Ammon's horn (tissue), 1 donor: ENCODE measurements around the gene DAP.

ENCODE experiments used
- DNase-seq: peaks from one replicate; pipeline ENCODE4 v3.0.0-alpha.2; 2016; ENCODE audit warnings: low spot score

DAP gene

GRCh38 chr5:10760096-10760920 lies 726 bp downstream of the DAP start:
- DNase-seq = peak; percentile 72

- DNase-seq = no peak
Measured at GRCh38 chr5:10759111-10759510, 1.9 kb downstream of the DAP start.

GRCh38 chr5:10757922-10758555 lies 3.0 kb downstream of the DAP start:
- no peak for DNase-seq

- DNase-seq = no peak
Measured at GRCh38 chr5:10757043-10757442, 4.0 kb downstream of the DAP start.

GRCh38 chr5:10756549-10756948 lies 4.5 kb downstream of the DAP start:
- DNase-seq = peak; percentile 50

GRCh38 chr5:10753178-10753577 lies 7.9 kb downstream of the DAP start:
- DNase-seq = no peak

GRCh38 chr5:10752451-10752850 lies 8.6 kb downstream of the DAP start:
- DNase-seq = no peak

- DNase-seq = no peak
Measured at GRCh38 chr5:10750909-10751308, 10.1 kb downstream of the DAP start.

- DNase-seq = no peak
Measured at GRCh38 chr5:10747678-10748622, 13.1 kb downstream of the DAP start.

GRCh38 chr5:10746711-10747110 lies 14.3 kb downstream of the DAP start:
- peak; percentile 77 for DNase-seq

GRCh38 chr5:10745133-10745532 lies 15.9 kb downstream of the DAP start:
- no peak for DNase-seq

GRCh38 chr5:10744681-10745080 lies 16.4 kb downstream of the DAP start:
- no peak for DNase-seq

- DNase-seq = no peak
Measured at GRCh38 chr5:10743951-10744350, 17.1 kb downstream of the DAP start.

GRCh38 chr5:10743526-10743925 lies 17.5 kb downstream of the DAP start:
- DNase-seq = no peak

- no peak for DNase-seq
Measured at GRCh38 chr5:10741661-10742060, 19.4 kb downstream of the DAP start.

GRCh38 chr5:10740384-10740783 lies 20.6 kb downstream of the DAP start:
- no peak for DNase-seq

GRCh38 chr5:10737880-10738279 lies 23.2 kb downstream of the DAP start:
- DNase-seq = no peak

GRCh38 chr5:10736808-10737207 lies 24.2 kb downstream of the DAP start:
- DNase-seq = no peak

- no peak for DNase-seq
Measured at GRCh38 chr5:10736354-10736753, 24.7 kb downstream of the DAP start.

GRCh38 chr5:10735569-10736276 lies 25.3 kb downstream of the DAP start:
- no peak for DNase-seq

GRCh38 chr5:10734832-10735523 lies 26.1 kb downstream of the DAP start:
- no peak for DNase-seq
